HG03025 (cell line): ENCODE data around the gene SINHCAF.

Experiments
- ATAC-seq: cut with Tn5 transposase; IDR thresholded peaks from one replicate; pipeline ENCODE4 v1.9.1; 2021; ENCODE audit warnings: mild to moderate bottlenecking, moderate library complexity; ENCODE audit not compliant: unreplicated experiment, low FRiP score

Gene SINHCAF

DNA sequence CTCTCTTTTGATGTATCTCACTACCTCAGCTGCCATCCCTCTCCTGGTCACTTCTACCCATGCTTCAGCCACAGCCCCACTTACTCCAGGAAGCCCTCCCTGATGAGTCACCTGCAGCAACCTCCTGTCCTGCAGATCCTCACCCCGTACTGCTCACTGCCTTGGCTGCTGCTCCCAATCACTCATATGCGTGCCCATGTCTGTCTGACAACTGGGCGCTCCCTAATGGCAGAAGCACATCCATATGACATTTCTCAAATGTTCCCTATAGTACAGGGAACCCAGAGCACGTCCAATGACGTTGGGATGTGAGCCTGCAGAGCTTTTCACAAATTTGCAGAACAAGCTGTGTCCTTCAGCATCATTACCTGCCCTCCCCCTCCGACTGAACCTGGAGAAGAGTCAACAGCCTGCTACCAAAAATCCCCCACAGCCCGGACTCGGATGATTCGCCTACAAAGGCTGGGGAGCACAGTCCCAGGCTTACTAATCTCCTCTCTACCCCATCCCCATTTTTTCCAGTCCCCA lies 90.0 kb downstream of the SINHCAF start:
- ATAC-seq: no peak

DNA sequence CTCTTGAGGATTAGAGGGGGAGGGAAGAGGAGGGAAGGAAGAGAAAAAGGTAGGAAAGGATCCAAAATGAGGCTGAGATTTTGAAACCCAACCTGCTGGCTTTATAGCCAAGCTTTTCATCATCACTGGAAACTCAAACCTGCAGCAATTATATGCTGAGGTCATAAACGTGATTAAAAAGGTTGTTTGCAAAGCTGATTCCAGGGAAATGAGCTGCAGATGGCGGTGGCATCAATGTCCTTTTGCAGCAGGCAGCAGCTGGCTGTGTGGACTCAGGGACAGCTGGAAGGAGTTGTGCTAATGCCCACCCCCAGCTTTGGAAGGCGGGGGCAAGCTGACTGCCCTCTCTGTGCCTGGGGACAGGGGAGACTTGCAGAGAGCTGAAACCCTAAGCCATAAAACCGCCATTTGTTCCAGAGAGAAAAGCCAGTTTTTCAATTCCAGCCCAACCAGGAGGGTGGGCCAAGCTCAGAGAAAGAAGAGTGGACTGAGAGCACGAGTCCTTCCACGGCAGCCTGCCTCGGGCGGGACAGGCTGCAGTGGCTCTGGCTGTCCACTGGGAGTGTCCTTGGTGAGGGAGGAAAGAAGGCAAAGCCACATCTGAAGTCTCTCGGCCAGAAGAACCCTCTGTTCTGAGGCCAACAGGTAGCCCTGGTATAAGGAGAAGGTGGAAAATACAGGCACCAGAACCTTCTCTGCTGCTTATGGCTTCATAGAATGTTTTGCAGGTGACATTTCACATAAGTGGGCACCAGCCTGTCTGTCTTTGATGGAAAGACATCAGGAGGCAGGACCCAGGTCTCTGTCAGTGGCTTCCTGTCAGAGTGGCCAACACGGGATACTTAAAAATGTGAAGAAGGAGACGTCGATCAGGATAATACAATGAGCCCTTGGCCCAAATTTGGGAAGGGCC lies 90.7 kb downstream of the SINHCAF start:
- no peak for ATAC-seq

DNA sequence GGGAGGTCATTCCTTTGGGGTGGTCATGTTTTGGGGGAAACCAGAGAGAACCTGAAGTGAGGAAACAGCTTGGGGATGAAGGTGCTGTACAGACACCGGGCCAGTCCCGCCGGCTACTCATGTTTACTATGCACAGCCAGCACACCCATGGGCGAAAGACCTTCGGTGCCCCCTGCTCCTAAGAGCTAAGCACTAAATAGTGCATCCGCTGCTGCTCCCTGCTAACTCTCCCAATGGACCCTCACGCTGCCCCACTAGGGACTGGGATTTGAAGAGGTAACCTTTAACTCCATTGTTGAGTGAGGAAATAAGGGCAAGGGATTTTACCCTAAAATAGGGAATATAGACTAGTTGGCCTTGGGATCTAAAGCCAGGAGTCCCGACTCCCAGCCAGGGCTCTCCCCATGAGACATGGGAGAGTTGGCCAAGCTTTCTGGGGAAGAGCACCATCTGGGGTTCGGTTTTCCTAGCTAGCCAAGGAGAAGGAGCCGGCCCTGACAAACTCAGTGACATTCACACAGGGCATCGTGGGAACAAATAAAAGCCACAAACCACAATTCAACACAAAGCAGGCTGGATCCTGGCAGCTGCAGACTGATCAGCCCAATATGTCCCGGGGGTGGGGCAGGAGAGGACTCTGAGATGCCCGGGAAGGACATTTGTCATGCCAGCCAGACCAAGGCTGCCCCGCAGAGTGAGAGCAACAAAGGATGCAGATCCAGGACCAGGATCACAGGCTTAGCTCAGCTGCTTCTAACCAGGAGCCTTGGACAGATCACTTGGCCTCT lies 91.7 kb downstream of the SINHCAF start:
- ATAC-seq: no peak

- ATAC-seq: no peak
These were observed 92.8 kb downstream of the SINHCAF start for GRCh38 chr12:31233061-31233730.

GRCh38 chr12:31232361-31232965 lies 93.5 kb downstream of the SINHCAF start:
- no peak for ATAC-seq

- ATAC-seq: no peak
These were observed 94.2 kb downstream of the SINHCAF start for GRCh38 chr12:31231611-31232360.
